NCI-H146 treated with DMSO at 0.1 percent for 48 hours (cell line): ENCODE data around the gene B3GNT9.

ENCODE experiments used
- DNase-seq: peaks from one replicate; lab custom pipeline; 2025; ENCODE audit not compliant: unreplicated experiment; lab: John Stamatoyannopoulos, UW

The B3GNT9 gene

DNA sequence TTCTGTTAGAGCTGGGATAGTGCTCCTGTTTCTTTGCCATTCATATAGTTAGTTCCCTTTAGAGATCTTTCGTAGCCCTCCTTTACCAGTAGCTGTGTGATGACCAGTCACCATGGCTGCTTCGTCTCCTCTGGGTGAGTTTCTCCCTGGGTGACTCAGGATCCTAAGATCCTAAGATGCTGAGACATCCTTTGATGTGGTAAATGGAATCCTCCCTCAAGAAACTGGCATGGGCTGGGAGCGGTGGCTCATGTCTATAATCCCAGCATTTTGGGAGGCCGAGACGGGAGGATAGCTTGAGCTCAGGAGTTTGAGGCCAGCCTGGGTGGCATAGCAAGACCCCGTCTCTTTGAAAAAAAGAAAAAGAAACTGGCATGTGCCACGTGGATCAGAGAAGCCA lies 35.2 kb downstream of the B3GNT9 start:
- no peak for DNase-seq

DNA sequence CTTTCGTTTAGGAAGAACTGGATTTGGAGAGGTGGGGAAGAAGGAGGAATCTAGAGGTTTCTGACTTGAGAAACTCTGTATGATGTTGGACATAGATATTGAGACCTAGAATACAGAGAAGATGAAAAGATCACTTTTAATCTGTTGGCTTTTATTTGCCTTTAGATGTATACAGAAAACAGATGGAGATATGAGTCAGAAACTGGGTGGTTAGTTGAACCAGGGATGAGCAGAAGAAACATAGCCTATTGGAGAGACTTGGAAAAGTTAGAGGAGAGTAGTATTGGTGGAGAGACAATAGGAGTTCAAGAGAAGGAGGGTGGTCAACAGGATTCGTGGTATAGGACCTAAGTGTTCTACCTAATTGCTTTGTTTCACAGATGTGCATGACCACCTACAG lies 36.0 kb downstream of the B3GNT9 start:
- DNase-seq = no peak

DNA sequence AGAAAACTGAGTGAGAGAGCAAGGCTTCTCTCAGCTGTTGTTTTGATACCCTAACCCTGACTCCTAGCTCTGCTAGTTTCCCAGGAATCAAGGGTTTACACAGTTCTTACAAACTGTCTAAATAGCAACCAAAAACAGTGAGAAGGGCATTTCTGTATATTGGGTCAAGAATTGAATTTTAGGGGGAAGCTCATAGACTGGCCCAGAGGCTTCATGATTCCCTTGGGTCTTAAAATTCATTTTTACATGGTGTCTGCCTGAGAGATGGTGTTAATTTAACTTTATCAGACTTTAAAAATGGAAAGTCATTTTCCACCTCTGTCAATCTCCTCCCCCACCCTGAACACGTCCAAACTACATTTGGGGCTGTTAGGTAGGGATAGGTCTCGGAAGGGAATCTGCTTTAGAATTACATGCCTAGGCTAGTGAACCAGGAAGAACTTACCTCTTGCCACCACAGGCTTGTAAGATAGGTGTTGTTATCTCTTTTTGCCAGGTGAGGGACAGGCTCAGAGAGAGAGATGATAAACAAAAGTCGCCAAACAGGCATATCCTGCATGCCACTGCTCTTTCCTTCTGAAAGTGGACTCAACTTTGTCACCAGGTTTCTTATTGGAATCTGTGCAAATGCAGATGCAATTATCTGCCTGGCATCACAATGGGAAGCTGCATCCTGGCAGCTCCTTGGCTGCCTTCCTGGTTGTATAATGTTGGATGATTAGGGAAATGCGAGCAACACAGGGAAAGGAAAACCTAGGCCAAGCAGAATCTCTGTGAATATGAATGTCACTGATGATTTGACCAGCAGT lies 38.0 kb downstream of the B3GNT9 start:
- DNase-seq = no peak

DNA sequence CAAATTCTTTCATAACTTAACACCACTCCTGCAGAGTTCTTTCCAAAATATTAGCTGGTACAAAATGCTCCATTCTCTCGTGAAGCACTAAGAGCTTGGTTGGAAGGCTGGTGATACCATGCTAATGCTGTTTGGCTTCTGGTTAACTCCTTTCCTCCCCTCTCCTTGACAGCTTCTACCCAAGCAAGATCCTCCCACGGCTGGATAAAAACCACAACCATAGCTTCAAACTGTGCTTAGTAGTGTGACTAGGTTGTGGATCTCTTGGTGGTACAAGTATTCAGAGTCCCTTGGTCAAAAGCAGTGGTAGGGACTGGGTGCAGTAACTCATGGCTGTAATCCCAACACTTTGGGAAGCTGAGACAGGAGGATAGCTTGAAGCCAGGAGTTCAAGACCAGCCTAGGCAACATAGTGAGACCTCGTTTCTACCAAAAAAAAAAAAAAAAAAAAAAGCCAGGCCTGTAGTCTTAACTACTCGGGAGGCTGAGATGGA lies 38.8 kb downstream of the B3GNT9 start:
- DNase-seq = no peak

DNA sequence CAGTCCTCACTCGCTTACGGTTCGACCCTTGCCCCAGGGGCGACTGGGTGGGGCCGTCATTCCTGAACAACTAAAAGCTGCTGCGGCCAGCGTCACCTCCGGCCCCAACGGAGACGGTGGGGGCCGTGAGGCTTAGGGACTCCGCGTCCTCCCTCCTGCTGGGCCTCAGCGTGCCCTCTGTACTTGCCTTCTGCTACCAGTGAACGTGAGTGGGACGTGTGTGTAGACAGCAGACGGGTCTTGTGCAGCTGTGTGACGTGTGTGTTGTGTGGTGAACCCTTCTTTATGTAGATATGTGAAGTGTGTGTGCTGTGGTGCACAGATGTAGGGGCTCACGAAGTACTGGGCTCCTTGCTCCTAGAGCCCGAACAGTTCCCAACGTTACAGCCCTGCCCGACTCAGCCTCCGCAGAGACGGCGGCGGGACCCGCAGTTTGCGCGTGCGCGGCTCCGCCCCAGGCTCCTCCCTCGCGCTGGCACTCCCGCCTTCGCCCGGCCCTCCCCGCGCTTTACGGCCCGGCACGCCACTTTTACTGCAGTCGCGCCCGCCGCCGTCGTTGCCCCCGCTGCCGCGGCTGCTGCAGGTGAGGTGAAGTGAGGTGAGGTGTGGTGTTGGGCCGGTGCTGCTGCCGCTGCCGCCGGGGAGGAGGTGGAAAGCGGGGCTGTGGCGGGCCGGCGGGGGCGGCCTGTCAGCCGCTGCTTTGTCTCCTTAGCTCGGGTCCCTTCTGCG lies 41.2 kb downstream of the B3GNT9 start, which contains the start of gene PHAF1:
TSS of gene PHAF1 (plus strand) at position 535 of the 729 bp plus-strand sequence. CDS start 235 bp downstream, outside the sequence.
- DNase-seq = peak; percentile 74

DNA sequence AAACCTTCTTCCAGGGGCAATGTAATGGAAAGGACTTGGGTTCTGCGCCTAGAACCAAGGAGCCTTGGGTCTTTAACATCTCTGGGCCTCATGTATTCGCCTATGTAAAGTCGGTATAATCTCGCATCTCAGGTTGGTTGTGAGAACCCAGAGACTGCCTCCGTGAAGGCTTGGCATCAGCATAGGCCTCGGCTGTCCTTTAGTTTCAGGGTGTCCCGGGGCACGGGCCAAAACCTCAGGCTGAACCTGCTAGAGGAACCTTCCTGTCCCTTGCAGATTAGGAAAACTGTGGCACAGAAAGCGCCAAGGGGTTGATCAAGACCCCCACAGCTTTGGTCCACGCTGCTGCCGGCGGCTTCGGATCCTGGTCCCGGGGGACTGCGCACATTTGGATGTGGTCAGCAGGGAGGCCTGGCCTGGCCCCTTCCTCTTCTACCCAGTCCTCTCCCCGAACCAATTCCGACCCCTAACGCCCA lies 41.8 kb downstream of the B3GNT9 start:
- DNase-seq = no peak

DNA sequence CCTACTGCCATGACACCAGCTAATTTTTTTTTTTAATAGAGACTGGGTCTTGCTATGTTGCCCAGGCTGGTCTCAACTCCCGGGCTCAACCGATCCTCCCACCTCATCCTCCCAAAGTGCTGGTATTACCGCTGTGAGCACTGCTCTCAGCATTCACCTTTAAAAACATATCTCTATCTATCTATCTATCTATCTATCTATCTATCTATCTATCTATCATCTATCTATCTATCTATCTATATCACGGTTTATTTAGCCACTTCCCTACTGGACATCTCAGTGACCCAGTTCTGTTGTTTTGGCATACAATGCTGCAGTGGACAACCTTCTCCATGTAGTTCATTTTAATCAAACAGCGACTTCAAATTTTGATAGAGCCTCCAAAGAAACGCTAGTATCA lies 42.3 kb downstream of the B3GNT9 start:
- no peak for DNase-seq

DNA sequence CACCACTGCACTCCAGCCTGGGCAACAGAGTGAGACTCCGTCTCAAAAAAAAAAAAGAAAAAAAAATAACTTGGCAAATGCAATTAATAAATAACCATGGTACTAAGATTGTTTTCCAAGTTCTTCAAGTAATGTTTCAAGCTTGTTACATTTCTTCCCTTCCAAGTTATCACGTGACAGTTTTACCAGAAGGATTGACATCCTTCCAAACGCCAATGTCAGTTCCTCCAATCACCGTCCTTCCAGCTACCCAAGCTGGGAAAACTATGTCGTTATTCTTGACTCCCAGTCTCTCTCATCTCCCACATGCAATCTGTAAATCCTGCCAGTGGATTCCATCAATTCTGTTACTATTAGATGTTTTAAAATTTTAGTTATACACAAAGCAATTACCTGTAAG lies 44.9 kb downstream of the B3GNT9 start:
- no peak for DNase-seq

DNA sequence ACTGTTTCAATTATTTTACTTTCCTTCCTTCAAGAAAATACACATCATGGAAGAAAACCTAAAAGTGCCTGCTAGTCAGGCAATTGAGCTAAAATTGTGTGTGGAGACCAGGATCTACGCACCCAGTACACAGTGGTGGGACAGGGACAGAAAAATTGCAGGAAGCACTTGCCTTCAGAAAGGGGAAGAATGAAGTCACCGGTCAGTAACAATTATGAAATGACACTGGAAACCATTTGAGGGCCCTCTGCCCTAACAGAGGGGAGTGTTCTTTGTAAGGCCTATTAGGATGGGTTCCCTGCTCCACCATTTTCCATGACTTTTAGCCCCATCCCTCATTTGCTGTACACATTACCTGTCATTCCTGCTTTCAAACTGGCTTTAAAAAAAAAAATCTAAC lies 45.6 kb downstream of the B3GNT9 start:
- no peak for DNase-seq

DNA sequence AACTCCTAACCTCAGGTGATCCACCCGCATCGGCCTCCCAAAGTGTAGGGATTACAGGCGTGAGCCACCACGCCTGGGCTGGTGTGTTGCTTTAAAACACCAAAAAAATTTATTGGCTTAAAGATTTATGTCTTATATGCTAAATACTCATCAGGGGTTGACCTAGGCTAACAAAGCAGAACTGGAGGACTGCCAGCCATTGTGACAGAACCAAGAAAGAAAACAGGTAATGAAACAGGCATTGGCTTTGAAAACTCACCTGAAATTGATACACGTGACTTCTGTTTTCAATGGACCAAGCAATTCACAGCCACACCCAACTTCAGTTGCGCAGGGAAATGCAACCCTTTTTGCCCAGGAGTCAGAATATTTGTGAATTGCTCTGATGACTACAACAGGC lies 46.0 kb downstream of the B3GNT9 start:
- no peak for DNase-seq

DNA sequence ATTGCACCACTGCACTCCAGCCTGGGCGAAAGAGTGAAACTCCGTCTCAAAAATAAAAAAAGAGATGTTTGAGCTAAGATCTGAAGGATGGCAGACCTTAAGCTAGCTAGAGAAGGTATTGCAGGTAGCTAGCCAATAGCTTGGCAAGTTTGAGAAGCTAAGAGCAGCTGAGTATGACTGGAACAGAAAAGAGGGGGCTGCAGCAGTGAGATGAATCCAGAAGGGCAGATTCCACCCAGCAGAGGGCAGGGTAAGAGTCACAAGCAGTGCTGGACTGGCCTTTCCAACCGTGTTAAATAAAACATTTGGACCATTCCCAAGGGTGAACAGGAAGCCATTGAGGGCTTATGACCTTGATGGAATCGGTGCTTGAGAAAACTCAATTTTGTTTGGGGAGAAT lies 46.7 kb downstream of the B3GNT9 start:
- no peak for DNase-seq

DNA sequence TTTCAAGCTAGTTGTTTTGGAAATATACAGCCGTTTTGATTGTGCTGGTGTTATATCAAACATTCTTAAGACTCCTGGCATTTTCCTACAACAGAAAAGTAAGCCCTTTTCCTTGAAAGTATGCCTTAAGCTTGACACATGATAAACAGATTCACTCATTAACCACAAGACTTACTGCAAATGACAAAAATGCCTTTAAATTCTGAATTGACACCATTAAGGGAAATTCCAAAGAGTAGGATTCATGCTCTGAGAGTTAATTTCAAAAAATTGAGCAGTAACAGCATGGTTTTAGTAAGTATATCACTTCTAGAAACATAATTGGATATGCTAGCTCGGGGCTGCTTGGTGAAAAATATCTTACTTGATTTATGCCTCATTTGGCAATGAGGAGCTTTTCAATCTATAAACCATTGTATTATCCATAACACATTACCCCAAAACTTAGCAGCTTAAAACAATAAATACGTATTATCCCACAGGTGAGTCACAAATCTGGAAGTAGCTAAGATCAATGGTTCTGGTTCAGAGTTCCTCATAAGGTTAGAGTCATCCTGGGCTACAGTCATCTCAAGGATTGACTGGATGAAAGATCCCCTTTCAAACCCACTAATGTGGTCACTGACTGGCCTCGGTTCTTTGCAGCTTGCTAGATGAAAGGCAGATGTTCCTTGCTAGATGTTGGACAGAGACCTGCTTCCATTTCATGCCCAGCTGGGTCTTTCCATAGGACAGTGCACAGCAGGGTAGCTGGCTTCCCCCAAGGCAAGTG lies 49.3 kb downstream of the B3GNT9 start:
- no peak for DNase-seq

DNA sequence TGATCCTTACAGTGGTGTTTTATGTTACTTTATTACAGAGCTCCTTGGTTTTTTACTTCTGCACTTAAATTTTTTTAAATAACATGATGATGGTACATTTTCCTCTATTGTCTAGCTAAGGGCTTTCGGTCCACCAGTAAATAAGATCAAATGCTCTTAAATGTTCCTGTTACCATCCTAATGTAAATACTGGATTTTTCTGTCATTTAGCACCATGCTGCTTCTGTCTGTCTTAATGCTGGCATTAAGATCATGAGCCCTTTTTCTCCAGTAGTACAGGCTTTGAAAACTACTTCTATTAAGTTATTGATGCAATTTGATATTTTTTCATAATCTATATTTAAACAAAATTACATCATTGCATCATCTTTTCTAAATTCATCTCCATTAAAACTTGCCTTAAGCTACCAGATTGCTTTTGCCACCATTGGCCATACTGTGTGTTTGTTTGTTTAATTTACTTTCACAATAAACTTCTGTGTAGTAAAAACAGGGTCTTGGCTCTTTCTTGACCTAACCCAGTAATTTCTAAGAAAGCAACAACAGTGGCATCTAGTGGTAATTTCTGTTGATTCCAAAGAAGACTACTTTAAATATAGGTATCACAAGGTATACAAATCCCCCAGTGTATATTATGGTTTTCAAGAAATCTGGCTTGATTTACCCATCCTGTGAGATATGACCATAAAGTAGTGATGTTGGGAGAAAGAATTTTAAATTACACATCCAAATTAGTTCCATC lies 50.1 kb downstream of the B3GNT9 start:
- no peak for DNase-seq

DNA sequence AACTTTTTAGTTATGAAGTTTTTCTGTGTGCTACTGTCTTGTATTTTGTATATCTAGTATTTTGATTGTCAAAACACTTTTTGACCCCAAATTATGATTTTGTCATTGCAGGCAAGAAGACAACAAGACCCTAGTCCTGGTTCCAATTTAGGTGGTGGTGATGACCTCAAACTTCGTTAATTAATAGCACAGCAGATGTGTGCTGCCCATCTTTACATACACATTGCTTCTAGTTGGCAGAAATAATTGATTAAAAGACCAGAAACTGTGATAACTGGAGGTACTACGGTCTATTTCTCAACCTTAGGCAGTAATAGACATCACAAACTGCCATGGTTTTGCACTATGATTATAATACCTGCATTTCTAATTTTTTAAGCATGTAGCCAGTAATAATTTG lies 52.2 kb downstream of the B3GNT9 start:
- DNase-seq = no peak
